GM12878 (cell line): ENCODE data around the gene TBL3. TPM values are rescaled to one million over a fixed set of nuclear protein-coding genes. Genes with fewer than 3 reads are reported as not detected.

Source experiments
- BCL11A ChIP-seq: IDR thresholded peaks from 2 replicates; pipeline ENCODE4 v1.6.1; 2011; ENCODE audit warnings: low read depth, low read length
- CBX3 ChIP-seq: fragments of 200-600 bp; sonication (generic); IDR thresholded peaks from 2 replicates; pipeline ENCODE4 v1.6.1; 2016; ENCODE audit warnings: low read depth, borderline replicate concordance
- CHD2 ChIP-seq: IDR thresholded peaks from 2 replicates; pipeline ENCODE4 v1.6.1; 2011; ENCODE audit warnings: low read depth, low read length, improper control_type of control experiment, borderline replicate concordance
- CHD4 ChIP-seq: fragments of 200-600 bp; sonication (generic); IDR thresholded peaks from 2 replicates; pipeline ENCODE4 v1.6.1; 2016; ENCODE audit warnings: mild to moderate bottlenecking
- CREB1 ChIP-seq: IDR thresholded peaks from 2 replicates; pipeline ENCODE4 v1.6.1; 2012; ENCODE audit warnings: low read depth, mild to moderate bottlenecking, inconsistent platforms
- HDGF ChIP-seq: fragments of 450-650 bp; IDR thresholded peaks from 2 replicates; pipeline ENCODE4 v1.6.1; 2016; ENCODE audit warnings: antibody characterized with exemption
- IKZF1 ChIP-seq: fragments of 450-650 bp; conservative IDR thresholded peaks from 2 replicates; pipeline ENCODE4 v1.6.1; 2017; ENCODE audit warnings: antibody characterized with exemption, mild to moderate bottlenecking
- JUNB ChIP-seq: IDR thresholded peaks from 2 replicates; pipeline ENCODE4 v1.6.1; 2016; ENCODE audit warnings: antibody characterized with exemption, mild to moderate bottlenecking
- MYB ChIP-seq: fragments of 150-350 bp; IDR thresholded peaks from 2 replicates; pipeline ENCODE4 v1.6.1; 2014; ENCODE audit warnings: mild to moderate bottlenecking, low read depth, low read length, borderline replicate concordance
- NFXL1 ChIP-seq: fragments of 450-650 bp; IDR thresholded peaks from 2 replicates; pipeline ENCODE4 v1.6.1; 2017; ENCODE audit warnings: antibody characterized with exemption, mild to moderate bottlenecking, borderline replicate concordance
- PAX5 ChIP-seq: IDR thresholded peaks from 2 replicates; pipeline ENCODE4 v1.6.1; 2011; ENCODE audit warnings: low read depth, low read length, borderline replicate concordance
- PKNOX1 ChIP-seq: fragments of 450-650 bp; IDR thresholded peaks from 2 replicates; pipeline ENCODE4 v1.6.1; 2016; ENCODE audit warnings: mild to moderate bottlenecking
- RELB ChIP-seq: fragments of 450-650 bp; IDR thresholded peaks from 2 replicates; pipeline ENCODE4 v1.6.1; 2017; ENCODE audit warnings: low read depth, mild to moderate bottlenecking, moderate library complexity
- REST ChIP-seq: IDR thresholded peaks from 2 replicates; pipeline ENCODE4 v1.6.1; 2012; ENCODE audit warnings: mild to moderate bottlenecking, low read depth, low read length
- SP1 ChIP-seq: IDR thresholded peaks from one replicate; pipeline ENCODE4 v1.6.1; 2011; ENCODE audit warnings: low read depth, low read length
- SREBF2 ChIP-seq: IDR thresholded peaks from 2 replicates; pipeline ENCODE4 v1.6.1; 2012; ENCODE audit warnings: mild to moderate bottlenecking, low read length
- polyA plus RNA-seq, 11 experiments: library from polyadenylated mRNA; depleted of rRNA in 4 of 11; unstranded in 6 of 11; stranded (reverse) in 5 of 11; fragments of >200 nt; fragmentation: Nextera tagmentation in 4 of 11; fragmentation: Illumina TruSeq in 1 of 11; extraction: Ambion mirVana in 4 of 11; extraction: Trizol in 1 of 11; gene quantifications; 1 replicate in 1 of 11; 2 replicates in 10 of 11; pipeline versions ENCODE4 v1.2.1 to v1.2.3, GENCODE V29; 2011 to 2016; ENCODE audit warnings: inconsistent platforms in 2 of 11, missing spikeins in 2 of 11, low read depth in 1 of 11
- total RNA-seq, 4 experiments: library from RNA; depleted of rRNA in 3 of 4; stranded (reverse); fragments of >200 nt in 3 of 4; fragmentation: Illumina TruSeq in 1 of 4; extraction: Trizol in 1 of 4; gene quantifications; 2 replicates each; pipeline versions ENCODE4 v1.2.1 to v1.2.3, GENCODE V29; 2013 to 2021
- TF ChIP-seq, protein P1 (sequence below): fragments of 450-650 bp; formaldehyde crosslinking; IDR thresholded peaks from 2 replicates; pipeline ENCODE4 v1.4.0; 2020; ENCODE audit warnings: mild to moderate bottlenecking, moderate library complexity
- TF ChIP-seq, protein P2 (sequence below): IDR thresholded peaks from 2 replicates; pipeline ENCODE4 v1.6.1; 2011; ENCODE audit warnings: borderline replicate concordance, low read depth, mild to moderate bottlenecking, moderate library complexity, low read length; ENCODE audit not compliant: insufficient read depth, poor library complexity, severe bottlenecking

Gene TBL3
- total and polyA plus RNA-seq, 10 of the 15 experiments (the other 5 are each of a cell fraction or from before 2014, with no cell fraction given) = 1.2 to 101 (median 34.2) TPM

DNA sequence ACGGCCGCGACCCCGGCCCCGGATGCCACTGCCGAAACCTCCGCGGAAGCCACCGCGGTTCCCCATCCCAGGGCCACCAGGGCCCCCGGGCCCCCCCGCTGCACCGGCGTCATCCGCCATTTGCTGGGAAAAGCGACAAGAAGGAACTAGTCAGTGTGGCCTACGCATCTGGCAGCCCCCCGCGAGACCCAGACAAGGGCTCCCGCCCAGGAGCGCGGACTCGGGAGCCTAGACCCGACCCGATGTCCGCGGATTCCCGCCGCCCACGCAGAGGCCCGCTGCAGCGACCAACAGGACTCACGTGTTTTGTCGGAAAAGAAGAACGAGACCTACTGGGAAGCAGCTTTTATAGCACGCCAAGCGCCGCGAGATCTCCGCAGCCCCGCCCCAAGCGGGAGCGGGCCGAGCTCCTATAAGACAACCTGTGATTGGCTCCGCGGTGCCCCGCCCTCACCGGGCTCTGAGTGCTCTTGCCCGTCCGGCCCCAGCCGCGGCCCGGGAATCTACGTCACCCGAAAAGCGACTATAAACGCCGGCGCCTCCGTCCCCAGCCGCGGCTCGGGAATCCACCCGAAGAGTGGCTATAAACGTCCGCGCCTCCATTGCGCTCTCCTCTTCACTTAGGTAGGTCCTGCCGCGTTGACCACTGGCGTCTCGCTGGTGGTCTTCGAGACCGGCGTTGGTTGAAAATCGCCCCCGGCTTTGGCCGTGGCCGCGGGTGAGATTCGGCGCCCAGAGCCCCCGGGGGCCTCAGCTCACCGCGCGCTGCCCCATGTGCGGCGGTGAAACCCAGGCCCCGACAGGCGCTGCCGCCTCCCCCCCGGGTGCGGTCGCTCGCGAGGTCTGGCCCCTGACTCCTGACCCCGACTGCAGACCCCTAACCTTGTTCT is 7.1 kb upstream of the TBL3 start, which contains the start of gene RPS2 (continued):
- peak; percentile 93 for TF ChIP-seq SP1
- TF ChIP-seq CREB1 = peak; percentile 97
- peak; percentile 99 for TF ChIP-seq CHD2
- TF ChIP-seq, protein P1, sequence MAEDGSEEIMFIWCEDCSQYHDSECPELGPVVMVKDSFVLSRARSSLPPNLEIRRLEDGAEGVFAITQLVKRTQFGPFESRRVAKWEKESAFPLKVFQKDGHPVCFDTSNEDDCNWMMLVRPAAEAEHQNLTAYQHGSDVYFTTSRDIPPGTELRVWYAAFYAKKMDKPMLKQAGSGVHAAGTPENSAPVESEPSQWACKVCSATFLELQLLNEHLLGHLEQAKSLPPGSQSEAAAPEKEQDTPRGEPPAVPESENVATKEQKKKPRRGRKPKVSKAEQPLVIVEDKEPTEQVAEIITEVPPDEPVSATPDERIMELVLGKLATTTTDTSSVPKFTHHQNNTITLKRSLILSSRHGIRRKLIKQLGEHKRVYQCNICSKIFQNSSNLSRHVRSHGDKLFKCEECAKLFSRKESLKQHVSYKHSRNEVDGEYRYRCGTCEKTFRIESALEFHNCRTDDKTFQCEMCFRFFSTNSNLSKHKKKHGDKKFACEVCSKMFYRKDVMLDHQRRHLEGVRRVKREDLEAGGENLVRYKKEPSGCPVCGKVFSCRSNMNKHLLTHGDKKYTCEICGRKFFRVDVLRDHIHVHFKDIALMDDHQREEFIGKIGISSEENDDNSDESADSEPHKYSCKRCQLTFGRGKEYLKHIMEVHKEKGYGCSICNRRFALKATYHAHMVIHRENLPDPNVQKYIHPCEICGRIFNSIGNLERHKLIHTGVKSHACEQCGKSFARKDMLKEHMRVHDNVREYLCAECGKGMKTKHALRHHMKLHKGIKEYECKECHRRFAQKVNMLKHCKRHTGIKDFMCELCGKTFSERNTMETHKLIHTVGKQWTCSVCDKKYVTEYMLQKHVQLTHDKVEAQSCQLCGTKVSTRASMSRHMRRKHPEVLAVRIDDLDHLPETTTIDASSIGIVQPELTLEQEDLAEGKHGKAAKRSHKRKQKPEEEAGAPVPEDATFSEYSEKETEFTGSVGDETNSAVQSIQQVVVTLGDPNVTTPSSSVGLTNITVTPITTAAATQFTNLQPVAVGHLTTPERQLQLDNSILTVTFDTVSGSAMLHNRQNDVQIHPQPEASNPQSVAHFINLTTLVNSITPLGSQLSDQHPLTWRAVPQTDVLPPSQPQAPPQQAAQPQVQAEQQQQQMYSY (CRISPR knock-in tag) = no peak
- TF ChIP-seq PKNOX1 = peak; percentile 63
- no peak for TF ChIP-seq JUNB
- TF ChIP-seq HDGF = no peak
- peak; percentile 56; the same call in 1 of the 2 replicates for TF ChIP-seq PAX5
- TF ChIP-seq SREBF2 = no peak
- no peak for TF ChIP-seq CHD4
- TF ChIP-seq MYB = no peak
- TF ChIP-seq REST = peak; percentile 63
- 0 out of 2 replicates have a peak, but pooled peaks have one; percentile 15 for TF ChIP-seq BCL11A
- no peak for TF ChIP-seq CBX3
- peak; percentile 81; the same call in 1 of the 2 replicates for TF ChIP-seq RELB
- no peak for TF ChIP-seq NFXL1
- peak; percentile 82 for TF ChIP-seq IKZF1
- TF ChIP-seq, protein P2, sequence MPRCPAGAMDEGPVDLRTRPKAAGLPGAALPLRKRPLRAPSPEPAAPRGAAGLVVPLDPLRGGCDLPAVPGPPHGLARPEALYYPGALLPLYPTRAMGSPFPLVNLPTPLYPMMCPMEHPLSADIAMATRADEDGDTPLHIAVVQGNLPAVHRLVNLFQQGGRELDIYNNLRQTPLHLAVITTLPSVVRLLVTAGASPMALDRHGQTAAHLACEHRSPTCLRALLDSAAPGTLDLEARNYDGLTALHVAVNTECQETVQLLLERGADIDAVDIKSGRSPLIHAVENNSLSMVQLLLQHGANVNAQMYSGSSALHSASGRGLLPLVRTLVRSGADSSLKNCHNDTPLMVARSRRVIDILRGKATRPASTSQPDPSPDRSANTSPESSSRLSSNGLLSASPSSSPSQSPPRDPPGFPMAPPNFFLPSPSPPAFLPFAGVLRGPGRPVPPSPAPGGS = peak; percentile 80
